IPS-NIHi11 (cell line): Measurements from ENCODE around the gene GPR183.

ENCODE experiments used
- DNase-seq: peaks from one replicate; pipeline ENCODE4 v3.0.0; 2012; ENCODE audit warnings: mixed read lengths, low spot score

Gene GPR183

DNA sequence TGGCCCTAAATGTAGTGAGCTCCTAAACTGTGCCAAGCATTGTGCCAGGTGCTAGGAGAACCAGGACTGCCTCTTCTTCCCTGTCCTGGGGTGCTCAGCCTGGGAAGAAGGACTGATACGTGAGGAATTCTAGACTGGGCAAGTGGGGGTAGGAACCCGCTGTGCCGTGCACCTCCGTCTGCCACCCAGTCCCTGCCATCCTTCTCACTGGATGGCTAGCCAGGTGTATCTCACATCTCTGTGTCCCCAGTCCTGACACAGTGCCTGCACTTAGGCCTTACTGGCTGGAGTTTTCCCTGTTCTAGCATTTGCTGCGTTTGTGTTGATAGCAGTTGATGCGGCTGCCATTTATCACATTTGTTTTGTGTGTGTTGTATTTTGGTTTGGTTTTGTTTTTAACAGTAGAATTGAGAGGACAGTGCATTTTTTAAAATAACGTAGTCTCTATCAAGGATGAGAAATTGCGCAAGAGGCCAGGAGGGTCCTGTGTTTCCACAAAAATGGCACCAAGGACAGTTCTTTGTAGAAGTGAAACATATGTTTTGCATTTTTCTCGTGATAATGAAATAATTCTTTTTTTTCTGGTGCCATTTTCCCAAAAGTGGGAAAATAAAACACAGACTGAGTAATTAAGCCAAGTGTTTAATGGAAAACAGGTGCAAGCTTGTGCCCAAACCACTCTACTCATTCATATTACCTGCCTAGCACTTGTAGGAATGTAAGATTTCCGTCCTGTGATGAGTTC, 4.7 kb upstream of the GPR183 start:
- DNase-seq = no peak

DNA sequence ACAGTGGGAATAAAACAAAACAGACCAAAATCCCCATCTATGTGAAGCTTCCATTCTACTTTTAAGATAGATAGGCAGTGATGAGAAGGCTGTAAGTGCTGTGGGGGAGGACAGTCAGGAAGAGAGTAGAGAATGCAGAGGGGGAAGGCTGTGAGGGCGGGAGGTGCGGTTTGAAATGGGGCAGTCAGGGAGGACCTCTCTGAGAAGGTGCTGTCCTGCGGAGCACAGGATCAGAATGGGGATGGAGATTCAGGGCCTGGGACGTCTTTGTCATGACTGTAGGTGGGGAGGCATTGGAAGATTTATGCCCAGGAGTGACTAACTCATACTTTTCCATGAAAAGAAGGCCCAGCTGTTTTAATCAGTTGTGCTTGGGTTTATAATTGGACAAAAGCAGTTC, 3.9 kb upstream of the GPR183 start:
- DNase-seq = no peak

DNA sequence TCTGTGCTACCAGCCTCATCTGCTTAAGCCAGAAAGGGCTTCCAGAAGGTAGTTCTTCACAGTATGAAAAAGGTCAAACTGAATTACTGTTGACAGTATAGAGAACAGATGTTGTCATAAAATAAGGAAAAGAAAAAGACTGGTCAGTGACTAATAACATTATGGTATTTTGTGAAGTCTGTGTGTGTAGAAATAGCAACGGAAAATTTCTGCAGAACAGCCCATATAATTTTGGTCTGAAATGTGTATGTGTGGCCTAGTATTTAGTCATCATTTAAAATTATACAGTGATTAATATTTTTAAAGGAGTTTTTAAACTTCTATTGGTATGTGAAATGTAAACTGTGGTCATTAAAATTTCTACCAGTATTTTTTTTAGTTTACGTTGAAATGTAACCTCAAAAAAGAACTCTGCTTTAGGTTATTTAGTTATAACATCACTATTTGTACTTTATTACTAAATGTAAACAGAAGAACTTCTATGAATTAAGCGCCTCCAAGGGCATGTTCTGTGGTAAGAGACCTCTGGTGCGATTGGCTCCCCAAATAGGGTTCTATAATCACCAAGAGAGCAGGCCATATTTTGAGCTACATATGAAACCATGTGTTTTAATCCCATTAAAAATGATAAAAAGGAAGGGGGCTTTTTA, 3.3 kb upstream of the GPR183 start:
- no peak for DNase-seq

- no peak for DNase-seq
These were observed 1.4 kb upstream of the GPR183 start for GRCh38 chr13:99308471-99309087.

GRCh38 chr13:99307648-99308339, 595 bp upstream of the GPR183 start:
- DNase-seq = no peak

DNA sequence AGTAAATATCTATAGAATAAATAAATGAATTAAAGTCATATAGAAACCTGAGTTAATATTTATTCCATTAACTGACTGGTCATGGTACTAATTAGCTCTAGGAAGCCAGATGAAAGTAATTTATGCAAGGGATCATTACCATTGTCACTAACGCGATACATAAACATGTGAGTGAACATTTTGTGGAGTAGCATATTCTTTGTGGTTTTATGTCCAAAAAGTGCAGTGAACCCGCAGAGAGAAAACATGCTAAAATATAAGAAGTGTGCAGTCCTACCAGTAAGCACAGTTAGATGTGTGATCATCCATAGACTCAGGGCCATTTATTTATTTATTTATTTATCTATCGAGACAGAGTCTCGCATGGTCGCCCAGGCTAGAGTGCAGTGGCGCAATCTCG, 1.6 kb downstream of the GPR183 start:
- DNase-seq = no peak

DNA sequence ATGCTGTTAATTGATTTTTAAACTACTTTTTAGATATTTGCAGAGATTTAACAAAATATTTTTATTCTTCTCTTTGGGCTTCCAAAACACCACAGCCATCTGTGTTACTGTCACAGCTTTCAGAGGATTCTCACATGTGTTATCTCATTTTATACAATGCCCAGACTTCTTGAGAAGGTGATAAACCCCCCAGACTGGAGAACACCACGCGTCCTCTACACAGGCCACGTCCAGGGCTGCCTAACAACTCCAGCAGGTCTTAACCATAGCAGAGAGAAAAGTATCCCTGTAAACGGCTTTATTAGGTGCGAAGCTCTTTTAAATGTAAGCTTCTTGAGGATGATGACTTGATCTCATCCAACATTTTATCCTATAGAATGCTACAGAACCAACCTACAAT, 2.0 kb downstream of the GPR183 start:
- no peak for DNase-seq

- no peak for DNase-seq
These were observed 2.7 kb downstream of the GPR183 start for GRCh38 chr13:99304541-99304940.

GRCh38 chr13:99303863-99304521, 3.2 kb downstream of the GPR183 start:
- DNase-seq = no peak

GRCh38 chr13:99302637-99303505, 4.3 kb downstream of the GPR183 start:
- no peak for DNase-seq

DNA sequence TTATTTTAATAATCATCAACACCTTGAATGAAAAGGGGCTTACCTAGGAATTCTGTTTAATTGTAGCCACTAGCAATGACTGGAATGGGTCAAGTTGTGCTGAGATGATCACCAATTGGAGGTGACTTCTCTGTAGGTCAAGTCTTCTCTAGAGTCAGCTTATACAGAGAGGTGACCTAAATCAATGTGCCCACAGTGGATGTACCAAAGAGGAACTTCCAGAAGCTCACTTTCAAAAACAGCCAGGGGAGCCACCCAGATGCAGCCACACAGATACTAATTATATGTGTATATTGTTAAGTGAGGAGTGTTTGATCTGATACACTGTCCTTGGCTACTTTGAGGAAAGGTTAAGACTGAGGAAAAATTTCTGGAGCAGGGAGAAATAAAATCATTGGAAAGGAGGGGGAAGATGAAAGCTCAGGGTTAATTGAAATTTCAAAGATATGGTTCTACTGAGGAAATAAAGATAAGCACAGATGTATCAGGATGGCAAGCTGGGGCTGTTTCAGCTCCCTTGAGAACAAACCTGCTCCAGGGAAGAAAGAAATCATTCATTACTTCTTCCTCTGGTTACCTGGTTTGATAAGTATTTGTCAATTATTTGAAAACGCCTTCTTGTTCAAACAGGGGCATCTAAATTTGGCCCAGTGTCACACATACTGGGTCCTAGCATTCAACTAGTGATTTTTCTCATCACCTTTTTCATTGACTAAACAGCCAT, 5.1 kb downstream of the GPR183 start:
- DNase-seq = no peak

GRCh38 chr13:99301056-99301838, 6.0 kb downstream of the GPR183 start:
- no peak for DNase-seq

DNA sequence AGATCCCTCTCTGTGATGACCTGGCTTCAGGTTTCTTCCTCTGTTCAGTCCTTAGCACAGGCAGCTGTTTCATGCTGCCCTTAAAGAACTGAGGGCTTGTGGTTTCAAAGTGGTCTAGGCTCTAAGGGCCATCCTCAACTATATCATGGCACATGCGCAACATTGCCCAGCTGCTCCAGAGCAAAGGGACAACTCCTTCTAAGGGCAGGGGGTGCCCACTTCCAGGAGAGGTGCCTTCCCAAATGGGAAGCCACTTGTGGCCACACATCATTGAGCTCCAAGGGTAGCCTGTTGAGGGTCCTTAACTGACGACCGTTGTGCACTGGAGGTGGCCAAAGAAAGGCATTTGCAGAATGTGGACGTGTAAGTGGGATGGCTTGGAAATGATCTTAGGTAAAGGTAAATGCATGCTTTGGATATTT, 7.3 kb downstream of the GPR183 start:
- no peak for DNase-seq

- DNase-seq = no peak
These were observed 7.8 kb downstream of the GPR183 start for GRCh38 chr13:99299256-99299919.

- DNase-seq = no peak
These were observed 9.1 kb downstream of the GPR183 start for GRCh38 chr13:99298056-99298455.

GRCh38 chr13:99297331-99297730, 9.9 kb downstream of the GPR183 start:
- no peak for DNase-seq

DNA sequence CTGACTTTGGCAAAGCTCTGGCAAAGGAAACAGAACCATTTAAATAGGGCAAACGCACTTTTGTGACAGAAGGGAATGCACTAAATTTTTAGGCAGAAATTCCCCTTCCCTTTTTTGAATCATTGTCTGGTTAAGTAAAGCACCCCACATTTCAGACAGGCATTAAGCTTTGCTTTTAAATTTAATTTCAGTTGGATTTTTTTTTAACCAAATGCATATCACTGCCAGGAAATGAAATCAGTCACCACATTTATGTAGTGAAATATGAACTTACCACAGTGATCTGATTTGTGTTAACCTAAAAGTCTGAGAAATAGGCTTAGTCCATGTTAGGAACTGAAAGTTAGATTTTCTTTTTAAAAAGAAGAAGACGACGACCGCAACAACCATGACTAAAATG, 10.8 kb downstream of the GPR183 start:
- no peak for DNase-seq

- DNase-seq = no peak
These were observed 11.5 kb downstream of the GPR183 start for GRCh38 chr13:99295488-99296252.
